HEK293 (cell line): ENCODE results near the gene IL1RAPL1.

Source experiments
- CTCF ChIA-PET: fragments of 350-600 bp; formaldehyde crosslinking; extraction: SDS; loops from one replicate; lab custom pipeline; 2021; ENCODE audit warnings: antibody characterized with exemption; lab: Yijun Ruan, JAX
- POLR2A ChIA-PET: fragments of 300-600 bp; formaldehyde crosslinking; extraction: SDS; loops from one replicate; lab custom pipeline; 2020; ENCODE audit warnings: antibody characterized with exemption, inconsistent platforms; lab: Yijun Ruan, JAX
- H3K27ac ChIP-seq: fragments of 200-500 bp; sonication (Bioruptor generic); 2 replicates; pipeline ENCODE4 v1.5.1; 2014; ENCODE audit warnings: low read depth, low read length, control low read depth, inconsistent platforms; ENCODE audit errors: extremely low read depth
- H3K36me3 ChIP-seq, 2 experiments: fragments of 200-500 bp in 1 of 2; sonication (Bioruptor generic) in 1 of 2; 1 replicate in 1 of 2; 2 replicates in 1 of 2; pipeline ENCODE4 v1.5.1; 2014 to 2017; ENCODE audit warnings: inconsistent platforms in 2 of 2, low read length in 2 of 2; ENCODE audit not compliant: control insufficient read depth in 2 of 2, insufficient read depth in 1 of 2
- H3K4me1 ChIP-seq: fragments of 200-500 bp; sonication (Bioruptor generic); 2 replicates; pipeline ENCODE4 v1.5.1; 2014; ENCODE audit warnings: mild to moderate bottlenecking, low read length, inconsistent platforms; ENCODE audit not compliant: control insufficient read depth, insufficient read depth
- H3K4me3 ChIP-seq: 2 replicates; pipeline ENCODE4 v1.5.1; 2011; ENCODE audit warnings: low read depth, mild to moderate bottlenecking, control low read depth, low read length, moderate library complexity
- H3K9me3 ChIP-seq: fragments of 200-500 bp; sonication (Bioruptor generic); 2 replicates; pipeline ENCODE4 v1.5.1; 2014; ENCODE audit warnings: low read depth, low read length, inconsistent platforms; ENCODE audit not compliant: control insufficient read depth, insufficient read depth
- BCL11B ChIP-seq: fragments of 450-650 bp; formaldehyde crosslinking; IDR thresholded peaks from 2 replicates; pipeline ENCODE4 v1.5.1; 2016; ENCODE audit warnings: low read depth, missing biosample characterization, missing genetic modification characterization
- KLF1 ChIP-seq: fragments of 450-650 bp; formaldehyde crosslinking; IDR thresholded peaks from 2 replicates; pipeline ENCODE4 v1.5.1; 2016; ENCODE audit warnings: missing biosample characterization, missing genetic modification characterization
- YY2 ChIP-seq: fragments of 450-650 bp; formaldehyde crosslinking; IDR thresholded peaks from 2 replicates; pipeline ENCODE4 v1.5.1; 2016; ENCODE audit warnings: missing biosample characterization, missing genetic modification characterization
- ZBTB11 ChIP-seq: fragments of 450-650 bp; formaldehyde crosslinking; conservative IDR thresholded peaks from 2 replicates; pipeline ENCODE4 v1.5.1; 2016; ENCODE audit warnings: low read depth, missing biosample characterization, missing genetic modification characterization
- ZNF140 ChIP-seq: fragments of 450-650 bp; formaldehyde crosslinking; IDR thresholded peaks from 2 replicates; pipeline ENCODE4 v1.5.1; 2016; ENCODE audit warnings: missing biosample characterization, missing genetic modification characterization
- ZNF157 ChIP-seq: fragments of 450-650 bp; formaldehyde crosslinking; IDR thresholded peaks from 2 replicates; pipeline ENCODE4 v1.5.1; 2016; ENCODE audit warnings: missing biosample characterization, missing genetic modification characterization
- ZNF211 ChIP-seq: fragments of 450-650 bp; formaldehyde crosslinking; IDR thresholded peaks from 2 replicates; pipeline ENCODE4 v1.5.1; 2016; ENCODE audit warnings: low read depth, missing biosample characterization, missing genetic modification characterization
- ZNF335 ChIP-seq: fragments of 450-650 bp; formaldehyde crosslinking; conservative IDR thresholded peaks from 2 replicates; pipeline ENCODE4 v1.5.1; 2016; ENCODE audit warnings: missing biosample characterization, missing genetic modification characterization
- ZNF37A ChIP-seq: fragments of 450-650 bp; IDR thresholded peaks from 2 replicates; pipeline ENCODE4 v1.5.1; 2018; ENCODE audit warnings: missing biosample characterization, missing genetic modification characterization
- ZNF416 ChIP-seq: fragments of 450-650 bp; formaldehyde crosslinking; IDR thresholded peaks from 2 replicates; pipeline ENCODE4 v1.5.1; 2016; ENCODE audit warnings: missing biosample characterization, missing genetic modification characterization
- ZNF473 ChIP-seq: fragments of 450-650 bp; formaldehyde crosslinking; IDR thresholded peaks from 2 replicates; pipeline ENCODE4 v1.5.1; 2017; ENCODE audit warnings: missing biosample characterization, missing genetic modification characterization
- ZNF501 ChIP-seq: fragments of 450-650 bp; formaldehyde crosslinking; IDR thresholded peaks from 2 replicates; pipeline ENCODE4 v1.5.1; 2016; ENCODE audit warnings: missing biosample characterization, missing genetic modification characterization
- ZNF510 ChIP-seq: fragments of 450-650 bp; formaldehyde crosslinking; IDR thresholded peaks from 2 replicates; pipeline ENCODE4 v1.5.1; 2018; ENCODE audit warnings: mild to moderate bottlenecking, missing genetic modification characterization, missing biosample characterization; ENCODE audit not compliant: insufficient replicate concordance
- ZNF518A ChIP-seq: fragments of 450-650 bp; formaldehyde crosslinking; conservative IDR thresholded peaks from 2 replicates; pipeline ENCODE4 v1.5.1; 2016; ENCODE audit warnings: low read depth, missing biosample characterization, missing genetic modification characterization
- ZNF558 ChIP-seq: fragments of 450-650 bp; formaldehyde crosslinking; IDR thresholded peaks from 2 replicates; pipeline ENCODE4 v1.5.1; 2016; ENCODE audit warnings: missing biosample characterization, missing genetic modification characterization
- ZNF624 ChIP-seq: fragments of 450-650 bp; formaldehyde crosslinking; IDR thresholded peaks from 2 replicates; pipeline ENCODE4 v1.5.1; 2017; ENCODE audit warnings: missing biosample characterization, missing genetic modification characterization
- TF ChIP-seq, protein P1 (sequence below): fragments of 450-650 bp; formaldehyde crosslinking; IDR thresholded peaks from 2 replicates; pipeline ENCODE4 v1.5.1; 2017; ENCODE audit warnings: missing biosample characterization, missing genetic modification characterization
- TF ChIP-seq, protein P2 (sequence below): fragments of 450-650 bp; formaldehyde crosslinking; IDR thresholded peaks from 2 replicates; pipeline ENCODE4 v1.5.1; 2016; ENCODE audit warnings: missing biosample characterization, missing genetic modification characterization

Gene IL1RAPL1

GRCh38 chrX:29941287-29941686, 1354.0 kb downstream of the IL1RAPL1 start:
- POLR2A ChIA-PET = no interaction called here
- no peak overlapping the region for H3K27ac ChIP-seq
- H3K9me3 ChIP-seq = no peaks in the 10 kb centered on the region
- CTCF ChIA-PET = no interaction called here
- TF ChIP-seq ZNF37A = no peak
- TF ChIP-seq YY2 (tag by site-specific recombination) = no peak
- TF ChIP-seq ZNF510 (tag by site-specific recombination) = no peak
- no peak for TF ChIP-seq ZNF140 (tag by site-specific recombination)
- TF ChIP-seq, protein P1, sequence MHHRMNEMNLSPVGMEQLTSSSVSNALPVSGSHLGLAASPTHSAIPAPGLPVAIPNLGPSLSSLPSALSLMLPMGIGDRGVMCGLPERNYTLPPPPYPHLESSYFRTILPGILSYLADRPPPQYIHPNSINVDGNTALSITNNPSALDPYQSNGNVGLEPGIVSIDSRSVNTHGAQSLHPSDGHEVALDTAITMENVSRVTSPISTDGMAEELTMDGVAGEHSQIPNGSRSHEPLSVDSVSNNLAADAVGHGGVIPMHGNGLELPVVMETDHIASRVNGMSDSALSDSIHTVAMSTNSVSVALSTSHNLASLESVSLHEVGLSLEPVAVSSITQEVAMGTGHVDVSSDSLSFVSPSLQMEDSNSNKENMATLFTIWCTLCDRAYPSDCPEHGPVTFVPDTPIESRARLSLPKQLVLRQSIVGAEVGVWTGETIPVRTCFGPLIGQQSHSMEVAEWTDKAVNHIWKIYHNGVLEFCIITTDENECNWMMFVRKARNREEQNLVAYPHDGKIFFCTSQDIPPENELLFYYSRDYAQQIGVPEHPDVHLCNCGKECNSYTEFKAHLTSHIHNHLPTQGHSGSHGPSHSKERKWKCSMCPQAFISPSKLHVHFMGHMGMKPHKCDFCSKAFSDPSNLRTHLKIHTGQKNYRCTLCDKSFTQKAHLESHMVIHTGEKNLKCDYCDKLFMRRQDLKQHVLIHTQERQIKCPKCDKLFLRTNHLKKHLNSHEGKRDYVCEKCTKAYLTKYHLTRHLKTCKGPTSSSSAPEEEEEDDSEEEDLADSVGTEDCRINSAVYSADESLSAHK (tag by site-specific recombination) = no peak
- TF ChIP-seq, protein P2, sequence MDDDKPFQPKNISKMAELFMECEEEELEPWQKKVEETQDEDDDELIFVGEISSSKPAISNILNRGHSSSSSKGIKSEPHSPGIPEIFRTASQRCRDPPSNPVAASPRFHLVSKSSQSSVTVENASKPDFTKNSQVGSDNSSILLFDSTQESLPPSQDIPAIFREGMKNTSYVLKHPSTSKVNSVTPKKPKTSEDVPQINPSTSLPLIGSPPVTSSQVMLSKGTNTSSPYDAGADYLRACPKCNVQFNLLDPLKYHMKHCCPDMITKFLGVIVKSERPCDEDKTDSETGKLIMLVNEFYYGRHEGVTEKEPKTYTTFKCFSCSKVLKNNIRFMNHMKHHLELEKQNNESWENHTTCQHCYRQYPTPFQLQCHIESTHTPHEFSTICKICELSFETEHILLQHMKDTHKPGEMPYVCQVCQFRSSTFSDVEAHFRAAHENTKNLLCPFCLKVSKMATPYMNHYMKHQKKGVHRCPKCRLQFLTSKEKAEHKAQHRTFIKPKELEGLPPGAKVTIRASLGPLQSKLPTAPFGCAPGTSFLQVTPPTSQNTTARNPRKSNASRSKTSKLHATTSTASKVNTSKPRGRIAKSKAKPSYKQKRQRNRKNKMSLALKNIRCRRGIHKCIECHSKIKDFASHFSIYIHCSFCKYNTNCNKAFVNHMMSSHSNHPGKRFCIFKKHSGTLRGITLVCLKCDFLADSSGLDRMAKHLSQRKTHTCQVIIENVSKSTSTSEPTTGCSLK (tag by site-specific recombination) = no peak
- TF ChIP-seq ZNF624 (tag by site-specific recombination) = no peak
- no peak for TF ChIP-seq KLF1 (tag by site-specific recombination)
- TF ChIP-seq ZNF211 = no peak
- TF ChIP-seq ZNF558 (tag by site-specific recombination) = no peak
- no peak for TF ChIP-seq ZNF335 (tag by site-specific recombination)
- TF ChIP-seq ZNF518A (tag by site-specific recombination) = no peak
- TF ChIP-seq ZNF473 (tag by site-specific recombination) = no peak
- no peak for TF ChIP-seq ZNF157 (tag by site-specific recombination)
- no peak for TF ChIP-seq ZNF501 (tag by site-specific recombination)
- TF ChIP-seq BCL11B (tag by site-specific recombination) = no peak
- no peak for TF ChIP-seq ZBTB11
- no peak for TF ChIP-seq ZNF416 (tag by site-specific recombination)
- H3K4me3 ChIP-seq = no peak overlapping the region
- no peaks in the 10 kb centered on the region for H3K4me1 ChIP-seq
- H3K36me3 ChIP-seq = no peaks in the 10 kb centered on the region
